Measurements from ENCODE around the gene USF1. TPM values are rescaled to one million over a fixed set of nuclear protein-coding genes. Genes with fewer than 3 reads are reported as not detected.

The USF1 gene
- polyA plus RNA-seq, 1 of the 3 experiments (the other 2 are of a cell fraction): 43.1 TPM

- H2AFZ ChIP-seq (ENCODE audit: low read depth): no peak overlapping the region
- TF ChIP-seq REST (IDR thresholded peaks at IDR 0.05; ENCODE audit: low read depth, low read length): no peak
- no peak for TF ChIP-seq RAD21 (IDR thresholded peaks at IDR 0.05; ENCODE audit: low read length)
- TF ChIP-seq YY1 (IDR thresholded peaks at IDR 0.05; ENCODE audit: low read depth): no peak
- TF ChIP-seq POLR2AphosphoS5 (IDR thresholded peaks at IDR 0.05; ENCODE audit: low read depth, low read length): no peak
- TF ChIP-seq USF1 (IDR thresholded peaks at IDR 0.05; ENCODE audit: borderline replicate concordance, low read depth): no peak
- no peak for DNase-seq
- H3K27ac ChIP-seq (ENCODE audit: low read depth in 2 of 2, low read length in 1 of 2): no peak overlapping the region
- H3K36me3 ChIP-seq (replicated peaks in 1 of 2; ENCODE audit: control insufficient read depth in 1 of 2, insufficient read depth in 2 of 2, low read length in 1 of 2): no peaks in the 10 kb centered on the region
- no peaks in the 10 kb centered on the region for H3K79me2 ChIP-seq (ENCODE audit: insufficient read depth)
- POLR2A ChIA-PET: no interaction called here
- no peaks in the 10 kb centered on the region for H4K20me1 ChIP-seq (ENCODE audit: insufficient read depth)
- 72% methylated on average over 4 of the region's 4 CpGs for WGBS (ENCODE audit: low lambda C conversion rate)
- H3K9me2 ChIP-seq: no peaks in the 10 kb centered on the region
- no peak overlapping the region for H3K4me3 ChIP-seq (ENCODE audit: low read depth in 2 of 2, low read length in 1 of 2)
- H3F3A ChIP-seq (replicated peaks; ENCODE audit: insufficient read depth): no peaks in the 10 kb centered on the region
- no peak overlapping the region for H3K4me2 ChIP-seq
- H3K9me3 ChIP-seq: no peaks in the 10 kb centered on the region
- peaks cover 8 to 13% of the 10 kb centered on the region in 2 experiments; a peak in 2 of 4 replicates for H3K4me1 ChIP-seq (ENCODE audit: control insufficient read depth in 1 of 2, insufficient read depth in 2 of 2, low read depth in 1 of 2, low read length in 1 of 2)
- CTCF ChIA-PET: interaction anchor here (1.1 to 22.7 kb wide), 2 partner anchors 10 to 116 kb away, joined by 3 to 198 read pairs; partner anchors contain the start of genes KLHDC9 and NDUFS2
- no peaks in the 10 kb centered on the region for H3K27me3 ChIP-seq (ENCODE audit: insufficient read depth)
- H3K9ac ChIP-seq: no peak overlapping the region
Observed at GRCh38 chr1:161086457-161086856, 40.7 kb upstream of the USF1 start.

GRCh38 chr1:161085165-161085564, 39.4 kb upstream of the USF1 start:
- POLR2A ChIA-PET: no interaction called here
- no peaks in the 10 kb centered on the region for H3K27me3 ChIP-seq (ENCODE audit: insufficient read depth)
- H3K9me3 ChIP-seq: no peaks in the 10 kb centered on the region
- no peaks in the 10 kb centered on the region for H3K9me2 ChIP-seq
- H3K4me2 ChIP-seq: peak overlapping the region; percentile 19; the same call in 1 of the 2 replicates
- H3K27ac ChIP-seq (ENCODE audit: low read depth in 2 of 2, low read length in 1 of 2): no peak overlapping the region
- no peaks in the 10 kb centered on the region for H3K79me2 ChIP-seq (ENCODE audit: insufficient read depth)
- H3K36me3 ChIP-seq (replicated peaks in 1 of 2; ENCODE audit: control insufficient read depth in 1 of 2, insufficient read depth in 2 of 2, low read length in 1 of 2): no peaks in the 10 kb centered on the region
- H2AFZ ChIP-seq (ENCODE audit: low read depth): 0 out of 2 replicates have a peak overlapping the region, but pooled peaks have one; percentile 47
- H3F3A ChIP-seq (replicated peaks; ENCODE audit: insufficient read depth): no peaks in the 10 kb centered on the region
- 54% methylated on average over 2 of the region's 2 CpGs for WGBS (ENCODE audit: low lambda C conversion rate)
- no peaks in the 10 kb centered on the region for H4K20me1 ChIP-seq (ENCODE audit: insufficient read depth)
- DNase-seq: no peak
- H3K9ac ChIP-seq: no peak overlapping the region
- CTCF ChIA-PET: interaction anchor here (0.7 to 22.7 kb wide), 3 partner anchors 11 to 14 kb away, joined by 3 to 198 read pairs (median 3); partner anchors contain the start of gene KLHDC9
- no peak overlapping the region for H3K4me3 ChIP-seq (ENCODE audit: low read depth in 2 of 2, low read length in 1 of 2)
- peaks cover 8 to 13% of the 10 kb centered on the region in 2 experiments; a peak in 2 of 4 replicates for H3K4me1 ChIP-seq (ENCODE audit: control insufficient read depth in 1 of 2, insufficient read depth in 2 of 2, low read depth in 1 of 2, low read length in 1 of 2)
- TF ChIP-seq MAX (IDR thresholded peaks at IDR 0.05; ENCODE audit: low read depth) (no peak), CHD2 (IDR thresholded peaks at IDR 0.05; ENCODE audit: low read length, partially characterized antibody) (no peak), GABPA (IDR thresholded peaks at IDR 0.05; ENCODE audit: low read depth) (no peak), PBX3 (IDR thresholded peaks at IDR 0.05) (no peak), EP300 (IDR thresholded peaks at IDR 0.05; ENCODE audit: borderline replicate concordance in 1 of 2, low read depth in 1 of 2, low read length in 1 of 2) (no peak), NFIC (IDR thresholded peaks at IDR 0.05; ENCODE audit: borderline replicate concordance) (no peak), MEF2A (IDR thresholded peaks at IDR 0.05; ENCODE audit: borderline replicate concordance, low read depth) (no peak), ELF1 (IDR thresholded peaks at IDR 0.05) (no peak), SIN3A (IDR thresholded peaks at IDR 0.05; ENCODE audit: borderline replicate concordance, low read depth, low read length) (no peak), USF1 (IDR thresholded peaks at IDR 0.05; ENCODE audit: borderline replicate concordance, low read depth) (no peak), USF2 (IDR thresholded peaks at IDR 0.05; ENCODE audit: borderline replicate concordance, low read depth, low read length) (no peak), ZBTB33 (IDR thresholded peaks at IDR 0.05; ENCODE audit: borderline replicate concordance, low read depth) (no peak), POLR2AphosphoS5 (IDR thresholded peaks at IDR 0.05; ENCODE audit: low read depth, low read length) (no peak)
